ENCODE measurements around the gene IRF2BP1.

IRF2BP1 gene

DNA sequence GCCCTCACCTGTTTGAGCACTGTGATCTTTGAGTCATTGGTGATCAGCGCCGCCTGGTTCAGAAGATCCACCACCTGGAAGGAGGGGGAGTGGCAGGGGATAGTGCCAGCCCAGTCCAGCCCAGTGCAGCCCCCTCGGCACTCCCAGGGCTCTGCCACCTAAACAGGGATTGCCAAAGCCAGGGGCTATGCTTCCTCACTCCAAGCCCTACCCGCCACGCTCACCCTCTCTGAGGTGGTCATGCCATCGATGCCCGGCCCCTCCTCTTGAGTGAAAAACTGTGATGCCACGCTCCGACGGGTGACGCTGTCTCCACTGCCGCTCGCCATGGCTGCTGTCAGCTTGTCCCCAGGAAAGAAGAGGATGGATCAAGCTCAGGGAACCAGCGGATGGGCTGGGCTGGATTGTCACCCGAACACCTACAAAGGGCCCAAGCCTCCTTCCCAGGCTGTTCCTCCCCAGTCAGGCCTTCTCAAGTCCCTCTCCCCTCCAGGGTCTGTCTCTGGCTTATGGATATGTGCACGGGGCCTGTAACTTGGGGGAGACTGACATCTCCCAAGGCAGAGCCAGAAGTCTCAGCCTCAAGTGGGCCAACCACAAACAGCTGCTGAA lies 31.7 kb downstream of the IRF2BP1 start:
- H2AFZ ChIP-seq: no peak overlapping the region
- TF ChIP-seq, protein P1, sequence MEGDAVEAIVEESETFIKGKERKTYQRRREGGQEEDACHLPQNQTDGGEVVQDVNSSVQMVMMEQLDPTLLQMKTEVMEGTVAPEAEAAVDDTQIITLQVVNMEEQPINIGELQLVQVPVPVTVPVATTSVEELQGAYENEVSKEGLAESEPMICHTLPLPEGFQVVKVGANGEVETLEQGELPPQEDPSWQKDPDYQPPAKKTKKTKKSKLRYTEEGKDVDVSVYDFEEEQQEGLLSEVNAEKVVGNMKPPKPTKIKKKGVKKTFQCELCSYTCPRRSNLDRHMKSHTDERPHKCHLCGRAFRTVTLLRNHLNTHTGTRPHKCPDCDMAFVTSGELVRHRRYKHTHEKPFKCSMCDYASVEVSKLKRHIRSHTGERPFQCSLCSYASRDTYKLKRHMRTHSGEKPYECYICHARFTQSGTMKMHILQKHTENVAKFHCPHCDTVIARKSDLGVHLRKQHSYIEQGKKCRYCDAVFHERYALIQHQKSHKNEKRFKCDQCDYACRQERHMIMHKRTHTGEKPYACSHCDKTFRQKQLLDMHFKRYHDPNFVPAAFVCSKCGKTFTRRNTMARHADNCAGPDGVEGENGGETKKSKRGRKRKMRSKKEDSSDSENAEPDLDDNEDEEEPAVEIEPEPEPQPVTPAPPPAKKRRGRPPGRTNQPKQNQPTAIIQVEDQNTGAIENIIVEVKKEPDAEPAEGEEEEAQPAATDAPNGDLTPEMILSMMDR (IDR thresholded peaks at IDR 0.05): no peak
- no peaks in the 10 kb centered on the region for H3K27me3 ChIP-seq (ENCODE audit: control insufficient read depth, insufficient read depth, low read length)
- H3K9me3 ChIP-seq (ENCODE audit: control insufficient read depth, low read length): no peaks in the 10 kb centered on the region
- H3K27ac ChIP-seq: no peak overlapping the region
- H3K36me3 ChIP-seq (ENCODE audit: control insufficient read depth, insufficient read depth, low read length): no peaks in the 10 kb centered on the region
- H3K4me1 ChIP-seq: no peaks in the 10 kb centered on the region
- no peak overlapping the region for H3K4me3 ChIP-seq (ENCODE audit: low read depth, low read length)
- H3K79me2 ChIP-seq: peaks cover 6% of the 10 kb centered on the region
- no peak overlapping the region for H3K9ac ChIP-seq
- no peak overlapping the region for H3K4me2 ChIP-seq (ENCODE audit: low read length)

DNA sequence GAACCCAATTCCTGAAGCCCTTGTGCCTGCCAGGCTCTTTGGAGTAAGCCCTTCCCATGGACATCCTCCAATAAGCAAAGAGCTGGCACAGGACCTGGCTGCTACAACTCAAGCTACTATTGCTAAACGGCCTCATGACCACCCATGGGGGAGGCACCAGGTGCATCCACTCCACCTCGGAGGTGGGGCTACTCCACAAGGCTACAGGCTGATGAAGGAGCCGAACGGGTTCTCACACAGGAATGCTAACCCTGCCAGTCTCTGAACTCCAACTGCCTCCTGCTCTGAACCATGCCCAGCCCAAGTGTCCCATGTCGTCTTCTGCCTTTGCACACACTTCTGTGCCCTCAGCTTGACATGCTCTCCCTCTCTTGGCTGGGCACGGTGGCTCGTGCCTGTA lies 33.0 kb downstream of the IRF2BP1 start:
- H3K36me3 ChIP-seq (ENCODE audit: control insufficient read depth, insufficient read depth, low read length): no peaks in the 10 kb centered on the region
- H3K9ac ChIP-seq: no peak overlapping the region
- peaks cover 2% of the 10 kb centered on the region for H3K79me2 ChIP-seq
- no peak overlapping the region for H3K27ac ChIP-seq
- no peak overlapping the region for H3K4me3 ChIP-seq (ENCODE audit: low read depth, low read length)
- no peak overlapping the region for H3K4me2 ChIP-seq (ENCODE audit: low read length)
- H2AFZ ChIP-seq: no peak overlapping the region
- TF ChIP-seq, protein P1 (IDR thresholded peaks at IDR 0.05): no peak
- H3K27me3 ChIP-seq (ENCODE audit: control insufficient read depth, insufficient read depth, low read length): no peaks in the 10 kb centered on the region
- H3K4me1 ChIP-seq: no peaks in the 10 kb centered on the region
- no peaks in the 10 kb centered on the region for H3K9me3 ChIP-seq (ENCODE audit: control insufficient read depth, low read length)

DNA sequence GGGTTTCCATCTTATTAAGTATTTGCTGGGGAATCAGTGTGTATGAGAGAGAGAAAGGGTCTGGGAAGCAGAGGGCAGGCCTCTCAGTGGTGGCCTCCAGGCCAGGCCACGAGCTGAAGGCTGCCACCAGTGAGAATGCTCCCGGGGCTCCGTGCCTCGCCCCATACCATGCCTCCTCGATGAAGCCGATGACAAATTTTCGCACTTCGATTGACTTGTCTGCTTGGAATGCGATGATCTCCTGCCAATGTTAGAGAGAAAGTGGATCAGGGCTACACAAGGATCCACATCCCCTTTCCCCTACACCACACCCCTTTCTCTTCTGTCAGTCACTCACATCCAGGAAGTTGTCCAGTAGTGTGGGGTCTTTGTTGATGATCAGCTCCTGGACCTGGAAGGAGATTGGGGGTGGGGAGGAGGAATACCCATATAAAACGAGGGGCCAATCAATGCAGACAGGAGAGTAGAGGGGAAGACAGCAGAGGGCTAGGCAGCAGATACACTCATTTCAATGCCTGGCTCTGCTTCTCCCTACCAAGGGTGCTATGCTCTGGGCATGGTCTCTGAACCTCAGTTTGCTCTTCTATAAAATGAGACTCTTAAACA lies 33.7 kb downstream of the IRF2BP1 start:
- Histone ChIP-seq H2AFZ (no peak overlapping the region), H3K4me2 (ENCODE audit: low read length) (no peak overlapping the region), H3K9ac (no peak overlapping the region), H3K4me1 (no peaks in the 10 kb centered on the region), H3K36me3 (ENCODE audit: control insufficient read depth, insufficient read depth, low read length) (no peaks in the 10 kb centered on the region), H3K27me3 (ENCODE audit: control insufficient read depth, insufficient read depth, low read length) (no peaks in the 10 kb centered on the region), H3K79me2 (peaks cover 2% of the 10 kb centered on the region), H3K9me3 (ENCODE audit: control insufficient read depth, low read length) (no peaks in the 10 kb centered on the region), H3K27ac (no peak overlapping the region), H3K4me3 (ENCODE audit: low read depth, low read length) (no peak overlapping the region)
- TF ChIP-seq, protein P1 (IDR thresholded peaks at IDR 0.05): no peak

GRCh38 chr19:45848922-45849321 lies 37.0 kb downstream of the IRF2BP1 start:
- no peaks in the 10 kb centered on the region for H3K4me1 ChIP-seq
- TF ChIP-seq, protein P1 (IDR thresholded peaks at IDR 0.05): no peak
- no peak overlapping the region for H2AFZ ChIP-seq
- no peak overlapping the region for H3K4me3 ChIP-seq (ENCODE audit: low read depth, low read length)
- no peaks in the 10 kb centered on the region for H3K9me3 ChIP-seq (ENCODE audit: control insufficient read depth, low read length)
- no peak overlapping the region for H3K4me2 ChIP-seq (ENCODE audit: low read length)
- H3K36me3 ChIP-seq (ENCODE audit: control insufficient read depth, insufficient read depth, low read length): no peaks in the 10 kb centered on the region
- H3K79me2 ChIP-seq: peaks cover 3% of the 10 kb centered on the region
- H3K27me3 ChIP-seq (ENCODE audit: control insufficient read depth, insufficient read depth, low read length): no peaks in the 10 kb centered on the region
- no peak overlapping the region for H3K27ac ChIP-seq
- H3K9ac ChIP-seq: no peak overlapping the region

DNA sequence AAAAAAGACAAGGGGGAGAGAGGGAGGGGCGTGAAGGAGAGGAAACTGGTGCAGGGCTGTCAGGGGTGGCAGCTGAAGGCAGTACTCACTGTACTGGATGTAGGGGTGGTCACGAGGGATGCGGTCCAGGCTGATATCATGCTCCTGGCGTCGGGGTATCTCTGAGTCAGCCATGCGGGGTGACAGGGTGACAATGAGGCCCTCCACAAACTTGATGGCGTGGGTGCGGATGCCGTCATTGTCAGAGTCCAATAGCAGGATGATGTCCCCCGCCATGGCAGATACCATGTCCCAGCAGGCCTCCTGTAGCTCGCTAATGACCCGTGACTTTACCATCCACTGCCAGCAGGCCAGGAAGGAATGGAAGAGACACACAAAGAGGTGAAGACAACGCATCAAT lies 38.3 kb downstream of the IRF2BP1 start:
- no peak overlapping the region for H3K4me3 ChIP-seq (ENCODE audit: low read depth, low read length)
- no peak overlapping the region for H3K4me2 ChIP-seq (ENCODE audit: low read length)
- H3K27ac ChIP-seq: no peak overlapping the region
- H3K36me3 ChIP-seq (ENCODE audit: control insufficient read depth, insufficient read depth, low read length): no peaks in the 10 kb centered on the region
- TF ChIP-seq, protein P1 (IDR thresholded peaks at IDR 0.05): no peak
- H2AFZ ChIP-seq: no peak overlapping the region
- H3K27me3 ChIP-seq (ENCODE audit: control insufficient read depth, insufficient read depth, low read length): no peaks in the 10 kb centered on the region
- H3K4me1 ChIP-seq: no peaks in the 10 kb centered on the region
- peaks cover 4% of the 10 kb centered on the region for H3K79me2 ChIP-seq
- no peaks in the 10 kb centered on the region for H3K9me3 ChIP-seq (ENCODE audit: control insufficient read depth, low read length)
- H3K9ac ChIP-seq: no peak overlapping the region

Measured in parathyroid adenoma (tissue), 2 donors.